GM12878 (cell line): Measurements from ENCODE around the gene MSRB1. TPM values are rescaled to one million over a fixed set of nuclear protein-coding genes. Genes with fewer than 3 reads are reported as not detected.
A peak's percentile ranks its signal among the peaks of the same experiment; 100 is the strongest.

Experiments
- ATAC-seq: fragments of 200-7000 bp; cut with Tn5 transposase; 3 replicates; pipeline ENCODE4 v1.9.1; 2020; ENCODE audit warnings: mild to moderate bottlenecking, moderate library complexity
- BruUV-seq: library from RNA; stranded (reverse); fragments of 400-500 nt; replicated peaks from 2 replicates; lab custom pipeline; 2021; lab: Mats Ljungman, UMichigan
- CTCF ChIA-PET: fragments of 300-600 bp; sonication (Branson Sonifier 250); formaldehyde crosslinking; extraction: SDS; loops from one replicate; lab custom pipeline; 2021; ENCODE audit warnings: inconsistent platforms; lab: Yijun Ruan, JAX
- POLR2A ChIA-PET: fragments of 350-600 bp; formaldehyde crosslinking; extraction: SDS; loops from one replicate; lab custom pipeline; 2021; ENCODE audit warnings: inconsistent platforms; lab: Charles Lee
- RAD21 ChIA-PET: fragments of 300-600 bp; sonication (Branson Sonifier 250); formaldehyde crosslinking; loops from one replicate; lab custom pipeline; 2023; ENCODE audit warnings: antibody characterized with exemption; ENCODE audit not compliant: unreplicated experiment; lab: Charles Lee
- SMC1A ChIA-PET: fragments of 300-600 bp; sonication (Branson Sonifier 250); formaldehyde crosslinking; loops from one replicate; lab custom pipeline; 2023; ENCODE audit not compliant: unreplicated experiment, uncharacterized antibody; lab: Charles Lee
- DNase-seq: peaks from one replicate; pipeline ENCODE4 v3.0.0-alpha.2; 2011; ENCODE audit warnings: low read depth, low spot score
- FAIRE-seq: peaks from 3 replicates; lab custom pipeline; 2011; peaks lifted over from hg19 to GRCh38; lab: Jason Lieb, UNC
- H2AFZ ChIP-seq: 2 replicates; pipeline ENCODE4 v1.6.0; 2011; ENCODE audit warnings: low read depth, low read length, control low read depth; ENCODE audit not compliant: control insufficient read depth
- H3K27ac ChIP-seq: 2 replicates; pipeline ENCODE4 v1.5.1; 2011; ENCODE audit warnings: control low read depth; ENCODE audit not compliant: control insufficient read depth, insufficient read depth
- H3K27me3 ChIP-seq, 2 experiments: replicated peaks in 1 of 2; 2 replicates each; pipeline versions ENCODE4 v1.6.0 to v1.6.1; 2011; ENCODE audit warnings: low read length in 1 of 2; ENCODE audit not compliant: control insufficient read depth in 2 of 2, insufficient read depth in 2 of 2
- H3K36me3 ChIP-seq, 2 experiments: 2 replicates each; pipeline ENCODE4 v1.5.1; 2011; ENCODE audit warnings: low read length in 1 of 2; ENCODE audit not compliant: control insufficient read depth in 2 of 2, insufficient read depth in 2 of 2
- H3K4me1 ChIP-seq: 2 replicates; pipeline ENCODE4 v1.6.1; 2011; ENCODE audit warnings: mild to moderate bottlenecking, low read length, moderate library complexity, mixed read lengths; ENCODE audit not compliant: control insufficient read depth, insufficient read depth
- H3K4me2 ChIP-seq: 2 replicates; pipeline ENCODE4 v1.6.0; 2011; ENCODE audit warnings: control low read depth; ENCODE audit not compliant: control insufficient read depth, insufficient read depth
- H3K4me3 ChIP-seq: fragments of 200-600 bp; sonication (generic); 2 replicates; pipeline ENCODE4 v1.5.1; 2016
- H3K79me2 ChIP-seq: 2 replicates; pipeline ENCODE4 v1.6.0; 2011; ENCODE audit warnings: low read length; ENCODE audit not compliant: control insufficient read depth, insufficient read depth
- H3K9ac ChIP-seq: 2 replicates; pipeline ENCODE4 v1.8.0; 2011; ENCODE audit warnings: low read length, control low read depth, mixed read lengths; ENCODE audit not compliant: control insufficient read depth, insufficient read depth
- H3K9me3 ChIP-seq: replicated peaks from 3 replicates; pipeline ENCODE4 v1.5.1; 2011; ENCODE audit warnings: mild to moderate bottlenecking, low read length; ENCODE audit not compliant: control insufficient read depth, insufficient read depth
- H4K20me1 ChIP-seq: 2 replicates; pipeline ENCODE4 v1.6.0; 2011; ENCODE audit not compliant: control insufficient read depth, insufficient read depth
- BACH1 ChIP-seq: fragments of 450-650 bp; IDR thresholded peaks from 2 replicates; pipeline ENCODE4 v1.6.1; 2017; ENCODE audit warnings: mild to moderate bottlenecking, borderline replicate concordance
- BRCA1 ChIP-seq: IDR thresholded peaks from 2 replicates; pipeline ENCODE4 v1.6.1; 2011; ENCODE audit warnings: low read depth, low read length, improper control_type of control experiment
- CBX3 ChIP-seq: fragments of 200-600 bp; sonication (generic); IDR thresholded peaks from 2 replicates; pipeline ENCODE4 v1.6.1; 2016; ENCODE audit warnings: low read depth, borderline replicate concordance
- CEBPB ChIP-seq, 2 experiments: fragments of 150-350 bp in 1 of 2; IDR thresholded peaks; 2 replicates each; pipeline ENCODE4 v1.6.1; 2012 to 2014; ENCODE audit warnings: low read depth in 2 of 2, low read length in 2 of 2, borderline replicate concordance in 1 of 2, inconsistent platforms in 1 of 2
- EGR1 ChIP-seq, 2 experiments: IDR thresholded peaks; 1 replicate in 1 of 2; 2 replicates in 1 of 2; pipeline ENCODE4 v1.6.1; 2011 to 2012; ENCODE audit warnings: low read depth in 2 of 2, low read length in 2 of 2, borderline replicate concordance in 1 of 2, mild to moderate bottlenecking in 1 of 2, moderate library complexity in 1 of 2
- EP300 ChIP-seq, 2 experiments: fragments of 150-350 bp in 1 of 2; IDR thresholded peaks; 2 replicates each; pipeline ENCODE4 v1.6.1; 2011 to 2012; ENCODE audit warnings: low read depth in 2 of 2, low read length in 2 of 2, borderline replicate concordance in 1 of 2, improper control_type of control experiment in 1 of 2, inconsistent platforms in 1 of 2; ENCODE audit not compliant: control insufficient read depth in 1 of 2
- HDAC2 ChIP-seq: fragments of 200-600 bp; sonication (generic); IDR thresholded peaks from 2 replicates; pipeline ENCODE4 v1.6.1; 2017
- LARP7 ChIP-seq: fragments of 450-650 bp; IDR thresholded peaks from 2 replicates; pipeline ENCODE4 v1.6.1; 2017; ENCODE audit warnings: mild to moderate bottlenecking
- MTA3 ChIP-seq: IDR thresholded peaks from 2 replicates; pipeline ENCODE4 v1.6.1; 2012; ENCODE audit warnings: low read length, inconsistent platforms, borderline replicate concordance
- MXI1 ChIP-seq: fragments of 150-350 bp; IDR thresholded peaks from 2 replicates; pipeline ENCODE4 v1.6.1; 2011; ENCODE audit warnings: low read depth, mild to moderate bottlenecking, inconsistent platforms, low read length, improper control_type of control experiment
- NKRF ChIP-seq: fragments of 450-650 bp; conservative IDR thresholded peaks from 2 replicates; pipeline ENCODE4 v1.6.1; 2017; ENCODE audit warnings: mild to moderate bottlenecking, moderate library complexity
- RELA ChIP-seq: fragments of 450-650 bp; IDR thresholded peaks from 2 replicates; pipeline ENCODE4 v1.8.0; 2014; ENCODE audit warnings: borderline replicate concordance; ENCODE audit not compliant: partially characterized antibody
- RUNX3 ChIP-seq: IDR thresholded peaks from 2 replicates; pipeline ENCODE4 v1.6.1; 2012; ENCODE audit warnings: low read length, inconsistent platforms
- SRF ChIP-seq, 2 experiments: IDR thresholded peaks; 2 replicates each; pipeline ENCODE4 v1.6.1; 2011; ENCODE audit warnings: low read depth in 2 of 2, low read length in 2 of 2, mild to moderate bottlenecking in 1 of 2, moderate library complexity in 1 of 2
- USF1 ChIP-seq: IDR thresholded peaks from 2 replicates; pipeline ENCODE4 v1.6.1; 2011; ENCODE audit warnings: borderline replicate concordance, low read depth, mild to moderate bottlenecking, moderate library complexity, mixed read lengths, low read length; ENCODE audit not compliant: insufficient read depth; ENCODE audit errors: extremely low read length
- WRNIP1 ChIP-seq: IDR thresholded peaks from 2 replicates; pipeline ENCODE4 v1.6.1; 2011; ENCODE audit warnings: low read depth, low read length, improper control_type of control experiment, borderline replicate concordance
- ZNF24 ChIP-seq: fragments of 450-650 bp; IDR thresholded peaks from 2 replicates; pipeline ENCODE4 v1.6.1; 2017; ENCODE audit warnings: antibody characterized with exemption, mild to moderate bottlenecking
- WGBS: methylation state at CpG from one replicate; pipeline ENCODE4 v1.1.6; 2016; ENCODE audit warnings: low lambda C conversion rate; ENCODE audit not compliant: insufficient replicate concordance, insufficient coverage; ENCODE audit errors: missing lambda C conversion rate; 5-methylcytosine and 5-hydroxymethylcytosine counted together
- in situ Hi-C: fragments of 300-500 bp; cut with MboI; formaldehyde crosslinking; loops from 9 replicates; pipeline ENCODE4 v1.14.3; 2018; ENCODE audit warnings: mixed read lengths
- intact Hi-C: fragments of 100-400 bp; cut with micrococcal nuclease; formaldehyde crosslinking; loops from one replicate; pipeline ENCODE4 v1.14.2; 2022; ENCODE audit not compliant: unreplicated experiment
- polyA plus RNA-seq, 11 experiments: library from polyadenylated mRNA; depleted of rRNA in 4 of 11; unstranded in 6 of 11; stranded (reverse) in 5 of 11; fragments of >200 nt; fragmentation: Nextera tagmentation in 4 of 11; fragmentation: Illumina TruSeq in 1 of 11; extraction: Ambion mirVana in 4 of 11; extraction: Trizol in 1 of 11; gene quantifications; 1 replicate in 1 of 11; 2 replicates in 10 of 11; pipeline versions ENCODE4 v1.2.1 to v1.2.3, GENCODE V29; 2011 to 2016; ENCODE audit warnings: inconsistent platforms in 2 of 11, missing spikeins in 2 of 11, low read depth in 1 of 11
- total RNA-seq, 4 experiments: library from RNA; depleted of rRNA in 3 of 4; stranded (reverse); fragments of >200 nt in 3 of 4; fragmentation: Illumina TruSeq in 1 of 4; extraction: Trizol in 1 of 4; gene quantifications; 2 replicates each; pipeline versions ENCODE4 v1.2.1 to v1.2.3, GENCODE V29; 2013 to 2021

The MSRB1 gene
- total and polyA plus RNA-seq, 10 of the 15 experiments (the other 5 are each of a cell fraction or from before 2014, with no cell fraction given): 5.1 to 48.6 (median 25.7) TPM

GRCh38 chr16:1965396-1966001 lies 22.5 kb upstream of the MSRB1 start (continued):
- TF ChIP-seq WRNIP1 (0 out of 2 replicates have a peak, but pooled peaks have one; percentile 71), CEBPB (IDR thresholded peaks at IDR 0.05; ENCODE audit: borderline replicate concordance in 1 of 2, low read depth in 2 of 2, low read length in 2 of 2) (no peak), BRCA1 (no peak), BACH1 (0 out of 2 replicates have a peak, but pooled peaks have one; percentile 26), LARP7 (no peak), RELA (no peak), EGR1 (IDR thresholded peaks at IDR 0.05; ENCODE audit: borderline replicate concordance in 1 of 2, low read depth in 2 of 2, low read length in 2 of 2) (0 out of 3 replicates have a peak, but pooled peaks of 1 of the 2 experiments have one; percentile 21)

- no peaks in the 10 kb centered on the region for H3K27me3 ChIP-seq
- H4K20me1 ChIP-seq: peaks cover 6% of the 10 kb centered on the region; the same call in 1 of the 2 replicates
- peaks cover 61% of the 10 kb centered on the region for H3K79me2 ChIP-seq
- peaks cover 11 to 13% of the 10 kb centered on the region in 2 experiments; a peak in 3 of 4 replicates for H3K36me3 ChIP-seq
- ChIA-PET SMC1A (interaction anchor here (1.0 to 1.7 kb wide), 2 partner anchors 17 to 22 kb away, joined by 5 to 7 read pairs; partner anchors contain the start of genes MSRB1 and NOXO1), RAD21 (interaction anchor here (0.9 to 1.9 kb wide), 7 partner anchors 17 to 191 kb away, joined by 3 to 7 read pairs (median 3); partner anchors contain the start of genes NOXO1, NUBP2, SPSB3 and TRAF7), POLR2A (interaction anchor here (0.6 to 3.3 kb wide), 16 partner anchors 10 to 304 kb away, joined by 3 to 25 read pairs (median 7); partner anchors contain the start of genes MSRB1, NOXO1, NUBP2 and SPSB3), CTCF (interaction anchor here (0.7 to 1.2 kb wide), 2 partner anchors 26 to 40 kb away, joined by 3 read pairs; no protein-coding TSS in a partner anchor)
- FAIRE-seq: peak; percentile 85
- peak within 1 kb of the TSS; percentile 99 for H3K9ac ChIP-seq
- H3K4me3 ChIP-seq: peak within 1 kb of the TSS; percentile 98
- peak; percentile 83 for DNase-seq
- H3K27ac ChIP-seq: peak within 1 kb of the TSS; percentile 90
- in situ Hi-C loops: no loop called here
- H3K4me2 ChIP-seq: peak within 1 kb of the TSS; percentile 97
- intact Hi-C loops: no loop called here
- peak within 1 kb of the TSS; percentile 72 for H2AFZ ChIP-seq
- peak; percentile 80 for ATAC-seq
- BruUV-seq: no TSS peak
- no peaks in the 10 kb centered on the region for H3K9me3 ChIP-seq
- peaks cover 14% of the 10 kb centered on the region for H3K4me1 ChIP-seq
- WGBS: under 1% methylated on average over 94 of the region's 97 CpGs
- TF ChIP-seq SRF (IDR thresholded peaks at IDR 0.05; ENCODE audit: low read depth in 2 of 2, low read length in 2 of 2) (no peak), USF1 (no peak), HDAC2 (no peak), MXI1 (peak; percentile 94), EP300 (IDR thresholded peaks at IDR 0.05; ENCODE audit: borderline replicate concordance in 1 of 2, control insufficient read depth in 1 of 2, low read depth in 2 of 2, low read length in 2 of 2) (no peak), ZNF24 (no peak), NKRF (peak; percentile 89), RUNX3 (peak; percentile 30), MTA3 (no peak; the same call in 1 of the 2 replicates), CBX3 (no peak)
Observed at GRCh38 chr16:1964506-1965395, 21.8 kb upstream of the MSRB1 start, which contains the start of gene RPS2. Gene RPS2, minus strand, starts transcription at chr16:1964826. Its CDS starts 201 bp downstream, at chr16:1964625.
